Uterus (tissue), 4 donors: ENCODE data around the gene DGUOK. TPM values are rescaled to one million over a fixed set of nuclear protein-coding genes. Genes with fewer than 3 reads are reported as not detected.

Experiments used
- DNase-seq, 2 donors: peaks; one replicate each; pipeline ENCODE4 v3.0.0-alpha.2; 2019 to 2020
- H3K27ac ChIP-seq, 2 donors: fragments of 200-600 bp; sonication (generic); 1 replicate in 1 of 2; 2 replicates in 1 of 2; pipeline ENCODE4 v1.5.1; 2016 to 2018
- H3K27me3 ChIP-seq, 2 donors: fragments of 200-600 bp; sonication (generic); one replicate each; pipeline ENCODE4 v1.5.1; 2018 to 2019; ENCODE audit warnings: control low read depth in 1 of 2
- H3K36me3 ChIP-seq, 2 donors: fragments of 200-600 bp; sonication (generic); one replicate each; pipeline ENCODE4 v1.5.1; 2019; ENCODE audit warnings: control low read depth in 1 of 2
- H3K4me1 ChIP-seq, 2 donors: fragments of 200-600 bp; sonication (generic); one replicate each; pipeline ENCODE4 v1.5.1; 2018 to 2019; ENCODE audit warnings: control low read depth in 1 of 2
- H3K4me3 ChIP-seq, 2 donors: fragments of 200-600 bp; sonication (generic); 1 replicate in 1 of 2; 2 replicates in 1 of 2; pipeline ENCODE4 v1.5.1; 2018 to 2019; ENCODE audit warnings: mild to moderate bottlenecking in 1 of 2
- H3K9me3 ChIP-seq, 2 donors: fragments of 200-600 bp; sonication (generic); one replicate each; pipeline ENCODE4 v1.5.1; 2019; ENCODE audit warnings: control low read depth in 1 of 2
- CTCF ChIP-seq, 4 experiments: fragments of 200-600 bp in 2 of 4; fragments of 450-650 bp in 2 of 4; sonication (generic) in 2 of 4; IDR thresholded peaks; one replicate each; pipeline ENCODE4 v1.5.1; 2016 to 2019; ENCODE audit warnings: antibody characterized with exemption in 4 of 4, mild to moderate bottlenecking in 2 of 4, moderate library complexity in 1 of 4
- POLR2A ChIP-seq, 2 donors: fragments of 450-650 bp; IDR thresholded peaks; one replicate each; pipeline ENCODE4 v1.6.1; 2016; ENCODE audit warnings: antibody characterized with exemption in 2 of 2, mild to moderate bottlenecking in 1 of 2, moderate library complexity in 1 of 2
- intact Hi-C: fragments of 100-400 bp; cut with DNase I; formaldehyde crosslinking; loops from one replicate; pipeline ENCODE4 v1.15.1; 2023; ENCODE audit warnings: low total_unique reads
- total RNA-seq, 4 donors: library from RNA; depleted of rRNA in 3 of 4; stranded (reverse); fragments of >200 nt in 3 of 4; gene quantifications; one replicate each; pipeline versions ENCODE4 v1.1.0 to v1.2.4, GENCODE V29; 2014 to 2023
- donor health status: DM: yes; HTN: yes; CAD: no.

The DGUOK gene
- total RNA-seq, 4 donors from 2014 or later = 43.6 to 128 (median 58.6) TPM

GRCh38 chr2:73922681-73923080, 4.0 kb upstream of the DGUOK start:
- Histone ChIP-seq H3K36me3 (no peaks in the 10 kb centered on the region), H3K27ac (no peak overlapping the region), H3K27me3 (no peaks in the 10 kb centered on the region), H3K9me3 (no peaks in the 10 kb centered on the region), H3K4me1 (no peaks in the 10 kb centered on the region), H3K4me3 (no peak overlapping the region)
- no peak for TF ChIP-seq POLR2A (IDR thresholded peaks at IDR 0.05)
- intact Hi-C loops = no loop called here
- no peak for DNase-seq

GRCh38 chr2:73925033-73925704, 1.5 kb upstream of the DGUOK start:
- Histone ChIP-seq H3K27ac (no peak overlapping the region), H3K36me3 (no peaks in the 10 kb centered on the region), H3K4me1 (peaks cover 0 to 13% of the 10 kb centered on the region in 2 donors), H3K9me3 (no peaks in the 10 kb centered on the region), H3K4me3 (no peak overlapping the region), H3K27me3 (no peaks in the 10 kb centered on the region)
- TF ChIP-seq CTCF (IDR thresholded peaks at IDR 0.05) (no peak), POLR2A (IDR thresholded peaks at IDR 0.05) (no peak)
- DNase-seq = no peak
- intact Hi-C loops = no loop called here

- intact Hi-C loops = no loop called here
- no peaks in the 10 kb centered on the region for H3K36me3 ChIP-seq
- H3K27me3 ChIP-seq = no peaks in the 10 kb centered on the region
- H3K4me3 ChIP-seq = peak overlapping the region; percentile 87 to 93
- TF ChIP-seq POLR2A (IDR thresholded peaks at IDR 0.05) (no peak), CTCF (IDR thresholded peaks at IDR 0.05) (no peak)
- no peaks in the 10 kb centered on the region for H3K9me3 ChIP-seq
- H3K27ac ChIP-seq = peak overlapping the region; percentile 93 to 97
- no peak for DNase-seq
- peaks cover 0 to 13% of the 10 kb centered on the region in 2 donors for H3K4me1 ChIP-seq
Observed at GRCh38 chr2:73925853-73926492, 707 bp upstream of the DGUOK start.

- DNase-seq = no peak
- peak overlapping the region; percentile 93 to 97 for H3K27ac ChIP-seq
- intact Hi-C loops = no loop called here
- peak overlapping the region; percentile 87 to 93 for H3K4me3 ChIP-seq
- no peaks in the 10 kb centered on the region for H3K27me3 ChIP-seq
- H3K36me3 ChIP-seq = no peaks in the 10 kb centered on the region
- H3K4me1 ChIP-seq = peaks cover 0 to 13% of the 10 kb centered on the region in 2 donors
- no peak for TF ChIP-seq POLR2A (IDR thresholded peaks at IDR 0.05)
- TF ChIP-seq CTCF (IDR thresholded peaks at IDR 0.05) = no peak
- no peaks in the 10 kb centered on the region for H3K9me3 ChIP-seq
Observed at GRCh38 chr2:73927344-73927743, 664 bp downstream of the DGUOK start.

GRCh38 chr2:73928963-73929347, 2.3 kb downstream of the DGUOK start:
- intact Hi-C loops = no loop called here
- Histone ChIP-seq H3K27ac (no peak overlapping the region), H3K27me3 (no peaks in the 10 kb centered on the region), H3K9me3 (no peaks in the 10 kb centered on the region), H3K4me1 (peaks cover 0 to 13% of the 10 kb centered on the region in 2 donors), H3K36me3 (no peaks in the 10 kb centered on the region), H3K4me3 (no peak overlapping the region)
- no peak for DNase-seq
- TF ChIP-seq POLR2A (IDR thresholded peaks at IDR 0.05) (no peak), CTCF (IDR thresholded peaks at IDR 0.05) (no peak)
